ACC112 (cell line): Measurements from ENCODE around the gene NAA25.
"Not testable (repeated sequence)": the region's sequence is repeated elsewhere in the genome, so short reads cannot be mapped to it uniquely, and the experiment has no call there.

Experiments used
- H2AFZ ChIP-seq: fragments of 200-600 bp; sonication (generic); one replicate; pipeline ENCODE4 v1.6.0; 2017; ENCODE audit warnings: antibody characterized with exemption, low read length; ENCODE audit not compliant: unreplicated experiment
- H3K27ac ChIP-seq: fragments of 200-600 bp; sonication (generic); 2 replicates; pipeline ENCODE4 v1.5.1; 2014; ENCODE audit warnings: low read depth, mild to moderate bottlenecking, antibody characterized with exemption, low read length, moderate library complexity
- H3K27me3 ChIP-seq: fragments of 200-600 bp; sonication (generic); 2 replicates; pipeline ENCODE4 v1.6.1; 2014; ENCODE audit warnings: mild to moderate bottlenecking, antibody characterized with exemption, low read length, moderate library complexity, mixed read lengths; ENCODE audit not compliant: insufficient read depth
- H3K36me3 ChIP-seq: fragments of 200-600 bp; sonication (generic); 2 replicates; pipeline ENCODE4 v1.6.1; 2016; ENCODE audit warnings: mild to moderate bottlenecking, antibody characterized with exemption, low read length, moderate library complexity, mixed read lengths; ENCODE audit not compliant: insufficient read depth
- H3K4me1 ChIP-seq: fragments of 200-600 bp; sonication (generic); one replicate; pipeline ENCODE4 v1.6.1; 2016; ENCODE audit warnings: low read length, mixed read lengths; ENCODE audit not compliant: insufficient read depth, unreplicated experiment, control insufficient read depth
- H3K4me3 ChIP-seq: fragments of 200-600 bp; sonication (generic); 2 replicates; pipeline ENCODE4 v1.5.1; 2014; ENCODE audit warnings: mild to moderate bottlenecking, low read depth, low read length
- H3K79me2 ChIP-seq: fragments of 200-600 bp; sonication (generic); one replicate; pipeline ENCODE4 v1.6.0; 2016; ENCODE audit warnings: low read length; ENCODE audit not compliant: control insufficient read depth, unreplicated experiment, insufficient read depth

NAA25 gene

GRCh38 chr12:112049351-112049750, 59.2 kb downstream of the NAA25 start:
- Histone ChIP-seq H3K27ac (no peak overlapping the region), H3K4me1 (peaks cover 4% of the 10 kb centered on the region), H3K36me3 (peaks cover 54% of the 10 kb centered on the region), H3K79me2 (peaks cover 12% of the 10 kb centered on the region), H3K27me3 (no peaks in the 10 kb centered on the region), H3K4me3 (no peak overlapping the region), H2AFZ (no peak overlapping the region)

DNA sequence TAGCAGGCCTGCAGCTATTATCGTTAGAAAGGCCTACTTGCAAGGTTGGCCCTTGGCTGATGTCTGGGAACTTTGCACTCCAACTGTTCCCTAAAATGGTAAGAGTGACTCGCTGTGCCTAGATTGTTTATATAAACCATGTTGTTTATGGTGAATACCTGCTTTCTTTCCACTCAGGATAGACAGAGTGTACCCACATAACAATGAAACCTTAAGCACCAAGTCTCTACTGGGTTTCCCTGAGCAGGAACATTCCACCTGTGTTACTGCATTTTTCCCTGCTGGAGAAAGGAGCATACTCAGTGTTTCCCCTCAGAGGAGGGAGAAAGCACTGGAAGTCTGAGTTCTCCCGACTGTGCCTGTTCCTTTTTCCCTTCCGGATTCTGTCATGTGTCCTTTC, 62.6 kb downstream of the NAA25 start:
- Histone ChIP-seq H3K27me3 (no peaks in the 10 kb centered on the region), H3K79me2 (peaks cover 2% of the 10 kb centered on the region), H2AFZ (no peak overlapping the region), H3K4me1 (no peaks in the 10 kb centered on the region), H3K4me3 (no peak overlapping the region), H3K27ac (no peak overlapping the region), H3K36me3 (peaks cover 43% of the 10 kb centered on the region)

DNA sequence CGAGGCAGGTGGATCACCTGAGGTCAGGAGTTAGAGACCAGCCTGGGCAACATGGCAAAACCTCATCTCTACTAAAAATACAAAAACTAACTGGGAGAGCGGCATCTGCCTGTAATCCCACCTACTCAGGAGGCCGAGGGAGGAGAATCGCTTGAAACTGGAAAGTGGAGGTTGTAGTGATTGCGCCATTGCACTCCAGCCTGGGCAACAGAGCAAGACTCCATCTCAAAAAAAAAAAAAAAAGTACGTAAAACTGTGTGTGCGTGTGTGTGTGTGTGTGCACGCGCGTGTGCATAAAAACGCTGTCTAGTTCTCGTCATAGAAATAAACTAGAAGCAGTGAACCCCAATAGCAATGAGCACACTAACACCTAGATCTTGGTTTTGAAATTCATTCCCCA, 72.0 kb downstream of the NAA25 start:
- peaks cover 50% of the 10 kb centered on the region for H3K36me3 ChIP-seq
- H2AFZ ChIP-seq, H3K27me3 ChIP-seq, H3K79me2 ChIP-seq, H3K27ac ChIP-seq, H3K4me1 ChIP-seq, H3K4me3 ChIP-seq: not testable (repeated sequence)

GRCh38 chr12:112035219-112035785, 73.3 kb downstream of the NAA25 start:
- H2AFZ ChIP-seq = no peak overlapping the region
- H3K4me1 ChIP-seq = no peaks in the 10 kb centered on the region
- peaks cover 2% of the 10 kb centered on the region for H3K79me2 ChIP-seq
- no peak overlapping the region for H3K27ac ChIP-seq
- H3K27me3 ChIP-seq = no peaks in the 10 kb centered on the region
- H3K36me3 ChIP-seq = peaks cover 45% of the 10 kb centered on the region
- H3K4me3 ChIP-seq = no peak overlapping the region

DNA sequence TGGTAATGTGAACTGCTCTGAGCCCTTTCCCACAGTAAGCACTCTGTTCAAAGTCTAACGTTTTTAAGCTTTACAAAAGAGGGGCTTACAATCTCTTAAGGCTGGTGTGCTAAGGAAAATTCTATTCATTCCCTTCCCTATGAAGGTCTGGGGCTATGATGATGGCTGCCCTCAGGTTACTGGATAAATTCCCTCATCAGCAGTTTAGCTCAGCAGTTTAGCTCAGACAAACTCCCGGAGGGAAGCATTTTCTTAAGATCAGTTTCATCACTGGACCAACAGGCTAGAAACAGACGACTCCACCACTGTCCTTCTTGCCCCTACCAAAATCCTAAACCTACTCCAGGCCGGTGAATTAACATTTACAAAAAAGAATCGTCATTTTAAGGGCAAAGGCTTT, 76.3 kb downstream of the NAA25 start:
- no peak overlapping the region for H3K4me3 ChIP-seq
- no peaks in the 10 kb centered on the region for H3K27me3 ChIP-seq
- H2AFZ ChIP-seq = no peak overlapping the region
- peaks cover 29% of the 10 kb centered on the region for H3K36me3 ChIP-seq
- no peaks in the 10 kb centered on the region for H3K79me2 ChIP-seq
- H3K27ac ChIP-seq = no peak overlapping the region
- no peaks in the 10 kb centered on the region for H3K4me1 ChIP-seq

- H3K36me3 ChIP-seq = peaks cover 23% of the 10 kb centered on the region
- no peak overlapping the region for H3K4me3 ChIP-seq
- H3K27ac ChIP-seq = no peak overlapping the region
- H3K4me1 ChIP-seq = no peaks in the 10 kb centered on the region
- H3K79me2 ChIP-seq = no peaks in the 10 kb centered on the region
- H3K27me3 ChIP-seq = no peaks in the 10 kb centered on the region
- H2AFZ ChIP-seq = no peak overlapping the region
Observed at GRCh38 chr12:112031472-112031871, 77.1 kb downstream of the NAA25 start.

- Histone ChIP-seq H3K36me3 (peaks cover 18% of the 10 kb centered on the region), H3K79me2 (no peaks in the 10 kb centered on the region), H3K4me3 (no peak overlapping the region), H3K27me3 (no peaks in the 10 kb centered on the region), H3K27ac (no peak overlapping the region), H3K4me1 (no peaks in the 10 kb centered on the region), H2AFZ (no peak overlapping the region)
Observed at GRCh38 chr12:112029301-112029700, 79.3 kb downstream of the NAA25 start.

DNA sequence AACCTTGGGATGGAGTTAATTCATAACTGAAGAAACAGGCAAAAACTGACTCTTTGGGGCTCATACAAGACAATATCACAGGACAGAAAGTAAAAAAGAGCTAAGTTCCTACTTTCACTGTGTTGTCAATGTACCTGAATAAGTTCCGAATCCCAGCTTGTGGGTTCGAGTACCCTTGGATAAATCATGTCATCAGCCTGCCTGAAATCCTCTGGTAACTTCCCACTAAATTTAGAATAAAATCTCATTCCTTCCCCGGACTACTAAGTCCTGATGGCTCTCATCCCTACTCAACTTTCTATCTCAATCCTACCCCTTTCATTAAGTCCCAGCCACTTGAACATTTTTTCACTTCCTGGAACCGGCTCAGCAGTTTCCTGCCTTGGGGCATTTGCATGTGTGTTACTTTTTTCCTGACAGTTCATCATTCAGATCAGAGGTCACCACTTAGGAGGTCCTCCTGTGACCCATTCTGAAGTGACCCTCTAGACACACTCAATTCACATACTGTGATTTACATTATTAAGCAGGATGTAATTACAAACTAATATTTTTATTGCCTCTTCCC, 82.7 kb downstream of the NAA25 start:
- H3K27ac ChIP-seq = no peak overlapping the region
- no peaks in the 10 kb centered on the region for H3K27me3 ChIP-seq
- peaks cover 7% of the 10 kb centered on the region for H3K79me2 ChIP-seq
- no peak overlapping the region for H3K4me3 ChIP-seq
- peaks cover 26% of the 10 kb centered on the region for H3K36me3 ChIP-seq
- H3K4me1 ChIP-seq = no peaks in the 10 kb centered on the region
- no peak overlapping the region for H2AFZ ChIP-seq

GRCh38 chr12:112023759-112024396, 84.7 kb downstream of the NAA25 start:
- no peak overlapping the region for H2AFZ ChIP-seq
- peaks cover 24% of the 10 kb centered on the region for H3K79me2 ChIP-seq
- peaks cover 20% of the 10 kb centered on the region for H3K36me3 ChIP-seq
- no peak overlapping the region for H3K27ac ChIP-seq
- no peak overlapping the region for H3K4me3 ChIP-seq
- H3K27me3 ChIP-seq = no peaks in the 10 kb centered on the region
- H3K4me1 ChIP-seq = peaks cover 14% of the 10 kb centered on the region

- Histone ChIP-seq H2AFZ (no peak overlapping the region), H3K4me3 (no peak overlapping the region), H3K4me1 (peaks cover 23% of the 10 kb centered on the region), H3K79me2 (peaks cover 32% of the 10 kb centered on the region), H3K27me3 (no peaks in the 10 kb centered on the region), H3K27ac (no peak overlapping the region), H3K36me3 (peaks cover 20% of the 10 kb centered on the region)
Observed at GRCh38 chr12:112022241-112023016, 86.2 kb downstream of the NAA25 start.
